Measurements from ENCODE around the gene DAND5. TPM values are rescaled to one million over a fixed set of nuclear protein-coding genes. Genes with fewer than 3 reads are reported as not detected.

Gene DAND5
- total and polyA plus RNA-seq, 10 of the 15 experiments (the other 5 are each of a cell fraction or from before 2014, with no cell fraction given), result 0.06 to 0.15 (median 0.12) TPM; not detected in 5

DNA sequence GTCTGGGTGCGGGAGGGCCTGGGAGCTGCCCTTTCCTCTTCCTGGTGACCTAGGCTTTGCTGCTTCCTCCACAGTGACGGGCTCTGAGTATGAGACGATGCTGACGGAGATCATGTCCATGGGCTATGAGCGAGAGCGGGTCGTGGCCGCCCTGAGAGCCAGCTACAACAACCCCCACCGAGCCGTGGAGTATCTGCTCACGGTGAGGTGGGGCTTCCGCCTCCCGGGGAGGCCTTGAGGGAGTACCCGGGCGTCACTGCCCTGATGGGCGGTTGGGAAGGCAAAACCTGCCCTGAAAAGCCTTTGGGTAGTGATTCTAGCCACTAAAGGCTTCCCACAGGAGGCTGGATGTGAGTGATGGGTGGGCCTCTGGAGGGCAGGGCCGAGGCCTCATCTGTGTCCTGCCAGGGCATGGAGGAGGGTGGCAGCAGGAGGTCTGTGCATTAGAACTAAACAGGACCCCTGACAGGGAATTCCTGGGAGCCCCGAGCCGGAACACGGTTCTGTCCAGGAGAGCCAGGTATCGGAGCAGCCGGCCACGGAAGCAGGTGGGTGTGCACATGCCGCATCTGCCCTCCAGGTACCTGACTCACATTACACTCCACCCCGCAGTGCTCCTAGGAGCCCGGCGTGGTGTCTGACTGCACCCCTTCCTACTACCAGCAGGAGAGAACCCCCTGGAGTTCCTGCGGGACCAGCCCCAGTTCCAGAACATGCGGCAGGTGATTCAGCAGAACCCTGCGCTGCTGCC lies 20.6 kb upstream of the DAND5 start:
- POLR2A ChIA-PET, result interaction anchor here (0.6 kb wide), 1 partner anchor 169 kb away, joined by 3 read pairs; no protein-coding TSS in a partner anchor
- FAIRE-seq (no peak), DNase-seq (ENCODE audit: low read depth, low spot score) (no peak), ATAC-seq (no peak)
- H3K9me3 ChIP-seq (replicated peaks; ENCODE audit: control insufficient read depth, insufficient read depth, low read length), result no peaks in the 10 kb centered on the region
- intact Hi-C loops (cut with micrococcal nuclease; ENCODE audit: unreplicated experiment), result no loop called here
- no peaks in the 10 kb centered on the region for H4K20me1 ChIP-seq (ENCODE audit: control insufficient read depth, insufficient read depth)
- SMC1A ChIA-PET (ENCODE audit: uncharacterized antibody, unreplicated experiment), result no interaction called here
- in situ Hi-C loops (cut with MboI), result no loop called here
- RAD21 ChIA-PET (ENCODE audit: unreplicated experiment), result no interaction called here
- H3K36me3 ChIP-seq (ENCODE audit: control insufficient read depth in 2 of 2, insufficient read depth in 2 of 2, low read length in 1 of 2), result peaks cover 23 to 32% of the 10 kb centered on the region in 2 experiments
- no peak overlapping the region for H2AFZ ChIP-seq (ENCODE audit: control insufficient read depth, low read depth, low read length)
- peaks cover 14% of the 10 kb centered on the region for H3K4me1 ChIP-seq (ENCODE audit: control insufficient read depth, insufficient read depth, low read length)
- no peak overlapping the region for H3K4me2 ChIP-seq (ENCODE audit: control insufficient read depth, insufficient read depth)
- no peak overlapping the region for H3K9ac ChIP-seq (ENCODE audit: control insufficient read depth, insufficient read depth, low read length)
- no TSS peak for BruUV-seq (replicated peaks)
- WGBS (ENCODE audit: insufficient coverage, insufficient replicate concordance, low lambda C conversion rate, missing lambda C conversion rate), result 95% methylated on average over 30 of the region's 30 CpGs
- H3K79me2 ChIP-seq (ENCODE audit: control insufficient read depth, insufficient read depth, low read length), result peaks cover 26% of the 10 kb centered on the region
- CTCF ChIA-PET, result interaction anchor here (0.5 to 1.0 kb wide), 2 partner anchors 17 to 64 kb away, joined by 3 to 5 read pairs; no protein-coding TSS in a partner anchor
- no peaks in the 10 kb centered on the region for H3K27me3 ChIP-seq (replicated peaks in 1 of 2; ENCODE audit: control insufficient read depth in 2 of 2, insufficient read depth in 2 of 2, low read length in 1 of 2)
- no peak overlapping the region for H3K4me3 ChIP-seq
- H3K27ac ChIP-seq (ENCODE audit: control insufficient read depth, insufficient read depth), result no peak overlapping the region
- TF ChIP-seq NBN (IDR thresholded peaks at IDR 0.05), result no peak
- TF ChIP-seq, protein P1, sequence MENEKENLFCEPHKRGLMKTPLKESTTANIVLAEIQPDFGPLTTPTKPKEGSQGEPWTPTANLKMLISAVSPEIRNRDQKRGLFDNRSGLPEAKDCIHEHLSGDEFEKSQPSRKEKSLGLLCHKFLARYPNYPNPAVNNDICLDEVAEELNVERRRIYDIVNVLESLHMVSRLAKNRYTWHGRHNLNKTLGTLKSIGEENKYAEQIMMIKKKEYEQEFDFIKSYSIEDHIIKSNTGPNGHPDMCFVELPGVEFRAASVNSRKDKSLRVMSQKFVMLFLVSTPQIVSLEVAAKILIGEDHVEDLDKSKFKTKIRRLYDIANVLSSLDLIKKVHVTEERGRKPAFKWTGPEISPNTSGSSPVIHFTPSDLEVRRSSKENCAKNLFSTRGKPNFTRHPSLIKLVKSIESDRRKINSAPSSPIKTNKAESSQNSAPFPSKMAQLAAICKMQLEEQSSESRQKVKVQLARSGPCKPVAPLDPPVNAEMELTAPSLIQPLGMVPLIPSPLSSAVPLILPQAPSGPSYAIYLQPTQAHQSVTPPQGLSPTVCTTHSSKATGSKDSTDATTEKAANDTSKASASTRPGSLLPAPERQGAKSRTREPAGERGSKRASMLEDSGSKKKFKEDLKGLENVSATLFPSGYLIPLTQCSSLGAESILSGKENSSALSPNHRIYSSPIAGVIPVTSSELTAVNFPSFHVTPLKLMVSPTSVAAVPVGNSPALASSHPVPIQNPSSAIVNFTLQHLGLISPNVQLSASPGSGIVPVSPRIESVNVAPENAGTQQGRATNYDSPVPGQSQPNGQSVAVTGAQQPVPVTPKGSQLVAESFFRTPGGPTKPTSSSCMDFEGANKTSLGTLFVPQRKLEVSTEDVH (IDR thresholded peaks at IDR 0.05; ENCODE audit: low read depth, partially characterized antibody), result no peak
- TF ChIP-seq HDAC6 (IDR thresholded peaks at IDR 0.05; ENCODE audit: unreplicated experiment), result no peak
- TF ChIP-seq HDGF (IDR thresholded peaks at IDR 0.05), result no peak
- no peak for TF ChIP-seq HDAC2 (IDR thresholded peaks at IDR 0.05)
- no peak for TF ChIP-seq SMC3 (IDR thresholded peaks at IDR 0.05; ENCODE audit: borderline replicate concordance, low read length)
- no peak for TF ChIP-seq ZNF687 (IDR thresholded peaks at IDR 0.05)
- TF ChIP-seq POLR2AphosphoS2 (IDR thresholded peaks at IDR 0.05; ENCODE audit: low read depth, low read length), result no peak
- no peak for TF ChIP-seq SUZ12 (IDR thresholded peaks at IDR 0.05; ENCODE audit: unreplicated experiment)
- TF ChIP-seq, protein P2, sequence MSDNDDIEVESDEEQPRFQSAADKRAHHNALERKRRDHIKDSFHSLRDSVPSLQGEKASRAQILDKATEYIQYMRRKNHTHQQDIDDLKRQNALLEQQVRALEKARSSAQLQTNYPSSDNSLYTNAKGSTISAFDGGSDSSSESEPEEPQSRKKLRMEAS (IDR thresholded peaks at IDR 0.05; ENCODE audit: low read depth, low read length), result no peak
- no peak for TF ChIP-seq ZNF384 (IDR thresholded peaks at IDR 0.05; ENCODE audit: borderline replicate concordance, low read depth, low read length)
- no peak for TF ChIP-seq RELB (IDR thresholded peaks at IDR 0.05; ENCODE audit: low read depth)
- no peak for TF ChIP-seq MTA3 (IDR thresholded peaks at IDR 0.05; ENCODE audit: borderline replicate concordance, low read length)
- TF ChIP-seq RAD21 (IDR thresholded peaks at IDR 0.05; ENCODE audit: insufficient read depth, low read depth, low read length), result no peak
- no peak for TF ChIP-seq FOXM1 (IDR thresholded peaks at IDR 0.05; ENCODE audit: low read depth, low read length)
- TF ChIP-seq SMARCA5 (IDR thresholded peaks at IDR 0.05), result no peak

All from GM12878 (cell line).